ENCODE results near the gene PIH1D1.

PIH1D1 gene

DNA sequence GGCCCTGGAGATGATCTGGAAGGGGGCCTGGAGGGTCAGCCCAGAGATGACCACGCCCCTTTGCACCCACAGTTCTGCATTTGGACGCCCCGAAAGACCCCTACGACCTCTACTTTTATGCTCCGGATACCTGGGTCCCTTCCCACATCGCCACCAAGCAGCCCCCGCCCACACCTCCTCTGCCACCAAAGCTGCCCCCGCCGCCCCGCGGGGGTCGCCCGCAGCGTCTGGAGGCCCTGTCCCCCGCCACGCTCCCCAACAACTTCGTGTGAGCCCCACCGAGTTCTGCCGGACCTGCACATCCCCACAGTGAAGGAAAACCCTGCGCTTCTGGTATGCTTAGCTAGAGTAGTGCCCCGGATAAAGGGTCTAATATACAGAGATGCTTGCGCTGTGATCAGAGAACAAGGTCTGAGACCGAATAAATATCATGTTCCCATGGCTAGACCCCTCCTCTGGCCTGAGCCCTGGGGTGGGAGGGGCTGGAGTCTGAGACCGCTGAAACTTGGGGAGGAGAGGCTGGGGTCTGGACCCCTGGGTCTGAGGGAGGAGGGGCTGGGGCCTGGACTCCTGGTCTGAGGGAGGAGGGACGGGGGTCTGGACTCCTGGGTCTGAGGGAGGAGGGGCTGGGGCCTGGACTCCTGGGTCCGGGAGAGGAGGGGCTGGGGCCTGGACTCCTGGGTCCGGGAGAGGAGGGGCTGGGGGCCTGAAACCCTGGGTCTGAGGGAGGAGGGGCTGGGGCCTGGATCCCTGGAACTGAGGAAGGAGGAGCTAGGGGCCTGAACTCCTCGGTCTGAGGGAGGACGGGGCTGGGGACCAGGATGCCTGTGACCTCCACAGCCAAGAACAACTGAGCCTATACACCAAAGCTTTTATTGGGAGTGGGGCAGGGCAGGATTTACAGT is 22.8 kb downstream of the PIH1D1 start:
- no peak for DNase-seq (ENCODE audit: extremely low read depth, low read depth)
- no peak for TF ChIP-seq CTCF (IDR thresholded peaks at IDR 0.05; ENCODE audit: low read depth, low read length, missing control alignments)
- H3K4me3 ChIP-seq (replicated peaks; ENCODE audit: low read depth, low read length), result no peak overlapping the region

DNA sequence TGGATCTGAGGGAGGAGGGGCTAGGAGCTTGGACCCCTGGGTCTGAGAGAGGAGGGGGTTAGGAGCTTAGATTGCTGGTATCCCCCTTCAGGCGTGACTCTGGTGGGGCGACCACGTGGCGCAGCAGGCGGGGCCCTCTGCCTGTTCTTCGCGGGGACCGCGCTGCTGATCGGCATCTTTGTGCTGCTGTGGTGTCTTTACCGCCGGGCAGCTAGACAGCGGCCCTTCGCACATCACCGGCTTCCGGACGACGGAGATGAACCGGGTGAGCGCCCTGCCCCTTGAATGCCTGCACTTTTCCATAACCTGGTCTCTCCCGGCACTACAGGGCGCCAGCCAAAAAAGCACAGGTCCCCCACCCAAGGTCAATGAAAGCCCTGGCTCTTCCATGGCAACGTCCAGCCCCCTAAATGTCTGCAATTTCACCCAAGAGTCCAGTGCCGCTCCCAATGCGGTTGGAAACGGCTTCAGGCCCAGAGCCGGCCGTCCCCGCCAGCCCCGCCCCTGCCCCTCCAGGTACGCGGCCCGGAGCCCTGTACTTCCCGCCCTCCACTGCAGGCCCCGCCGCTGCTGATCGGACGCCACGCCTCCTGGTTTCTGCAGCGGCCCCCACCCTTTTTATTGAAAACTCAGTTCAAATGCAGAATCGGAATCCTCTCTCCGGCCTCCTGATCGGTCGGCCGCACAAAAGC is 23.6 kb downstream of the PIH1D1 start:
- DNase-seq (ENCODE audit: extremely low read depth, low read depth), result no peak
- H3K4me3 ChIP-seq (replicated peaks; ENCODE audit: low read depth, low read length), result no peak overlapping the region
- TF ChIP-seq CTCF (IDR thresholded peaks at IDR 0.05; ENCODE audit: low read depth, low read length, missing control alignments), result no peak

GRCh38 chr19:49427339-49427738 is 24.3 kb downstream of the PIH1D1 start:
- no peak for DNase-seq (ENCODE audit: extremely low read depth, low read depth)
- no peak for TF ChIP-seq CTCF (IDR thresholded peaks at IDR 0.05; ENCODE audit: low read depth, low read length, missing control alignments)
- H3K4me3 ChIP-seq (replicated peaks; ENCODE audit: low read depth, low read length), result no peak overlapping the region

DNA sequence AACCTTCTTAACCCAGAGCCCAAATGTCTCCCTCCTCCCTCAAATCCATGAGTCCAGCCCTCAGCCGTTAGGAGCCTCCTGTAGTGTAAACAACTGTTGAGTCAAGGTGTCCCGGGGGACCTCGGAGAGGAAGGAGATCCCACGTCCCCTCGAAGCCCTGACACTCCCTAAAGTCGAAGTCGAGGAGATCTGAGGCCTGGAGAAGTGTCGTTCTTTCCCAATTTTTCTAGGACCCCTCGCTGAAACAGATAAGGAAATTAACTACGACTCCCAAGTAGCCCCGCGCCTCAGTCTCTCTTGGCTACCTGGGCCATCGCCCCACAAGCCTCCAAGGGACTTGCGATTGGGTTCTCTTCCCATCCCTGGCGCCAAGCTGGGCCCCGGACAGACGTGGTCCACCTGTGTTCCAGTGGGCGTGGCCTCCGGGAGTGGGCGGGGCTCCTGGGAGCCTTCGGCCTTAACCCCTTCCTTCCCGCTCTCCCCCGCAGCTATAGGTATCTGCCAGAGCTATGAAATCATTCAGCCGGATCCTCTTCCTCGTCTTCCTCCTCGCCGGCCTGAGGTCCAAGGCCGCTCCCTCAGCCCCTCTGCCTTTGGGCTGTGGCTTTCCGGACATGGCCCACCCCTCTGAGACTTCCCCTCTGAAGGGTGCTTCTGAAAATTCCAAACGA is 25.6 kb downstream of the PIH1D1 start:
- TF ChIP-seq CTCF (IDR thresholded peaks at IDR 0.05; ENCODE audit: low read depth, low read length, missing control alignments), result no peak
- DNase-seq (ENCODE audit: extremely low read depth, low read depth), result no peak
- H3K4me3 ChIP-seq (replicated peaks; ENCODE audit: low read depth, low read length), result no peak overlapping the region

DNA sequence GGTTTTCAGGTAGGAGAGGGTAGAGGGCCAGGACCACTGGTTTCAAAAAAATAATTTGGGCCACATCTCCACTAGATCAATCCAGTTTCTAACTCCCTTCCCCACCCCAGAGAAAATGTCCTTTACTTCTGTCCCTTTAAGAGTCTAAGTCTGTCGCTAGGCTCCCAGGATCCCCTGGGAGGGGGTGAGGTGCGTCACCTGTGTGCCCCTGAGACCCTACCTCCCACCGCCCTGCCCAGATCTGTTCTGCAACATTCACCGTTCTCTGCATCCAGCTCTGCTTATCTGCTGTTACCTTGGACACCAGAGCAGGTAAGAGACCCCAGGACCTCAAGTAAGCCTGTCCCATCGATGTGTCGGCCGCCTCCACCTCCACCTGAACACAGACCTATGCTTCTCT is 26.4 kb downstream of the PIH1D1 start, which contains the start of gene GFY:
Gene GFY (plus strand): TSS at position 211 of the 400 bp plus-strand sequence. CDS start 1,043 bp downstream, outside the sequence.
- no peak for DNase-seq (ENCODE audit: extremely low read depth, low read depth)
- no peak for TF ChIP-seq CTCF (IDR thresholded peaks at IDR 0.05; ENCODE audit: low read depth, low read length, missing control alignments)
- H3K4me3 ChIP-seq (replicated peaks; ENCODE audit: low read depth, low read length), result no peak within 1 kb of the TSS

DNA sequence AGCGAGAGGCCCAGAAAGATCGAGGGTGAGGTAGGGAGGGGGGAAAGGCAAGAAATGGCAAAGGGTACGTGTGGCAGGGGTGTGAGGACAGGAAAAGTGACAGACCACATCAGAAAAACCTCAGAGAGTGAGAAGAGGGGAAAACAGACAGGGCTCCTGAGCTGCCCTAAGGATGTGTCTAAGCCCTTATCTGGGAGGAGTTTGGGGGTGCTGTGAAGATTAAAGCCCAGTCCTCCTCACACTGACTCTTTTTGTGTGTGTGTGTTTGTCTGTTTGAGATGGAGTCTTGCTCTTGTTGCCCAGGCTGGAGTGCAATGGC is 27.7 kb downstream of the PIH1D1 start:
- TF ChIP-seq CTCF (IDR thresholded peaks at IDR 0.05; ENCODE audit: low read depth, low read length, missing control alignments), result no peak
- no peak for DNase-seq (ENCODE audit: extremely low read depth, low read depth)
- H3K4me3 ChIP-seq (replicated peaks; ENCODE audit: low read depth, low read length), result no peak overlapping the region

All from HFF-Myc (cell line).